GM10248 (cell line): ENCODE results near the gene TMEM82.

ENCODE experiments used
- CTCF ChIA-PET: fragments of 300-600 bp; sonication (Branson Sonifier 250); formaldehyde crosslinking; extraction: SDS; loops from one replicate; lab custom pipeline; 2021; ENCODE audit warnings: antibody characterized with exemption; lab: Yijun Ruan, JAX
- POLR2A ChIA-PET: fragments of 350-650 bp; sonication (Branson Sonifier 250); formaldehyde crosslinking; extraction: SDS; loops from one replicate; lab custom pipeline; 2020; ENCODE audit warnings: antibody characterized with exemption; lab: Yijun Ruan, JAX
- DNase-seq: peaks from one replicate; pipeline ENCODE4 v3.0.0; 2012; ENCODE audit errors: extremely low spot score
- TF ChIP-seq, protein P1 (sequence below): IDR thresholded peaks from 2 replicates; pipeline ENCODE4 v1.5.1; 2012; ENCODE audit warnings: mild to moderate bottlenecking, low read depth; ENCODE audit errors: extremely low read depth, missing control alignments, control extremely low read depth

TMEM82 gene

GRCh38 chr1:15724949-15725880 is 17.1 kb upstream of the TMEM82 start:
- ChIA-PET POLR2A (no interaction called here), CTCF (interaction anchor here (1.5 kb wide), 1 partner anchor 8 kb away, joined by 3 read pairs; no protein-coding TSS in a partner anchor)
- TF ChIP-seq, protein P1, sequence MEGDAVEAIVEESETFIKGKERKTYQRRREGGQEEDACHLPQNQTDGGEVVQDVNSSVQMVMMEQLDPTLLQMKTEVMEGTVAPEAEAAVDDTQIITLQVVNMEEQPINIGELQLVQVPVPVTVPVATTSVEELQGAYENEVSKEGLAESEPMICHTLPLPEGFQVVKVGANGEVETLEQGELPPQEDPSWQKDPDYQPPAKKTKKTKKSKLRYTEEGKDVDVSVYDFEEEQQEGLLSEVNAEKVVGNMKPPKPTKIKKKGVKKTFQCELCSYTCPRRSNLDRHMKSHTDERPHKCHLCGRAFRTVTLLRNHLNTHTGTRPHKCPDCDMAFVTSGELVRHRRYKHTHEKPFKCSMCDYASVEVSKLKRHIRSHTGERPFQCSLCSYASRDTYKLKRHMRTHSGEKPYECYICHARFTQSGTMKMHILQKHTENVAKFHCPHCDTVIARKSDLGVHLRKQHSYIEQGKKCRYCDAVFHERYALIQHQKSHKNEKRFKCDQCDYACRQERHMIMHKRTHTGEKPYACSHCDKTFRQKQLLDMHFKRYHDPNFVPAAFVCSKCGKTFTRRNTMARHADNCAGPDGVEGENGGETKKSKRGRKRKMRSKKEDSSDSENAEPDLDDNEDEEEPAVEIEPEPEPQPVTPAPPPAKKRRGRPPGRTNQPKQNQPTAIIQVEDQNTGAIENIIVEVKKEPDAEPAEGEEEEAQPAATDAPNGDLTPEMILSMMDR = no peak
- no peak for DNase-seq

DNA sequence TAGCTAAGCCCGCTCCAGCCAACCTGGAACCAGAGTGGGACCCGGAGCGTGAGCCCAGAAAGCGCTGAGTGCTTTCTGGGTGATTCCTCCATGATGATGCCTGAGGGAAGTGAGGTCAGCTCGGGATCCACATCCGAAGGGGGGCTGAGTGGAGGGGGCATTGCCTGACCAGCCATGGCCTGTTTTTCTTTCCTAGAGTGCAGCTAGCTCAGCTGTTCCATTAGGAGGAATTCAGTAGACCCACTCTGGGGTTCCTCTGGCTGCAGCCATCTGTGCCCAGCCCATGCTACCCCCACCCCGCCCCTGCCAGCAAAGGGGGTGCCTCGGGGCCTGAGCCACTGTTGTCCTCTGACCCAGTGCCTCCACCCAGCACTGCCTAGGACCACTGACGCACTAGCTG is 15.8 kb upstream of the TMEM82 start:
- ChIA-PET POLR2A (no interaction called here), CTCF (interaction anchor here (1.1 to 1.5 kb wide), 2 partner anchors 9 to 114 kb away, joined by 3 read pairs; no protein-coding TSS in a partner anchor)
- no peak for DNase-seq
- TF ChIP-seq, protein P1 = no peak

GRCh38 chr1:15727021-15727420 is 15.3 kb upstream of the TMEM82 start:
- POLR2A ChIA-PET = no interaction called here
- CTCF ChIA-PET = interaction anchor here (1.1 to 1.5 kb wide), 2 partner anchors 9 to 114 kb away, joined by 3 read pairs; no protein-coding TSS in a partner anchor
- no peak for DNase-seq
- TF ChIP-seq, protein P1 = no peak

GRCh38 chr1:15727424-15727823 is 14.9 kb upstream of the TMEM82 start:
- ChIA-PET POLR2A (no interaction called here), CTCF (interaction anchor here (1.1 kb wide), 1 partner anchor 115 kb away, joined by 3 read pairs; no protein-coding TSS in a partner anchor)
- TF ChIP-seq, protein P1 = no peak
- no peak for DNase-seq

DNA sequence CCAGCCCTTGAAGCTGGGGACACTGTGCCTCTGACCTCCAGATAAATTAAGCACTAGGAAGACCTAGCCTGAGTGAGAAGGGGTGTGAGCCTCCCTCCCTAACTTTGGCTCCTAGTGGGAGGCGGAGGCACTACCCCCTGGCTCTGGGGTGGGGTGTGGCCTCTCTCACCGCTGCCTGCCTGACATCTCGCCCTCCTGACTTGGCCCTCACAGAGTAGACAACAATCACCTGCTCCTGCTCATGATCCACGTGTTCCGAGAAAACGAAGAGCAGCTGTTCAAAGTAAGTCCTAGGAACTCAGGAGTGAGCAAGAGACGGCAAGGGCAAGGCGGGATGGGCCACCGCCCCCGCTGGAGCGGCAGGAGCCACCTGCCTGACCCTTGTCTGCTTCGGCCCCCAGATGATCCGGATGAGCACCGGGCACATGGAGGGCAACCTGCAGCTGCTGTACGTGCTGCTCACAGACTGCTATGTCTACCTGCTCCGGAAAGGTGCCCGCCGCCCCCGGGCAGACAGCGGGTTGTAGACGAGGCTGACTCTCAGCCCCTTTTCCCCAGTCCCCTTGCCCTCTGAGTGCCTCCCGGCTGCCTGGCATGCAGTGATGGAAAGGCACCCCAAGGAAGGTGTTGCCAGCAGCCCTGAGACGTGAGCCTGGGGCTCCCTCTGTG is 14.3 kb upstream of the TMEM82 start:
- ChIA-PET POLR2A (no interaction called here), CTCF (no interaction called here)
- no peak for DNase-seq
- TF ChIP-seq, protein P1 = no peak

DNA sequence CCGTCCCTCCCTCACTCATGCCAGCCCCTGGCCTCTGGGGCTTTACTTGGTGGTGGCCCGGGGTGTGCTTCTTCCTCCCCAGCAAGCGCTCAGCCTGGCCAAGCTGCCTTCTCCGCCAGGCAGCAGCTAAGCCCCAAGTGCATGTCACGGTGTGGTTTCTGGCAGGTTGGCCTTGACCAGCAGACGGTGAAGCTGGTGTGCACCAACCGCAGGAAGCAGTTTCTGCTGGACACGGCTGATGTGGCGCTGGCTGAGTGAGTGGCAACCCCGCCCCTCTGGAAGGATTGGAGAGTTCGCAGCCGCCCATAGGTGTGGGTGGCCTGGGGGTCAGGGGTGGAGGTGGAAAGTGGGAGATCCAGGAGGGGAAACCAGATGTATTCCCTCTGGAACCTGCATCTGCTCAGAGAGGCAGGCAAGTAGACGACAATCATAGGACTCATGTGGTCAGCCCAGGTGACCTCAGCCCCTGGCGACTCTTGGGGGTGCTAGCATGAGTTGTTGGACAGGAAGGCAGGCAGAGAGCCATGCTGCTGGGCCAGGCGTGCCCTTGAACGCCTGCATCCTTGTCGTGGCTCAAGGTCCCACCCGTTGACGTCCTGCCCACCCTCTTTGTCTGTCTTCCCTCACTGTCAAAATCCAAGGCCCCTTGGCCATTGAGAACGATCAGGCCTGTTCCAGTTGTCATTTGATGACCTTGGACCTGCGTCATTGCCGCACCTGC is 13.2 kb upstream of the TMEM82 start:
- DNase-seq = no peak
- CTCF ChIA-PET = no interaction called here
- TF ChIP-seq, protein P1 = no peak
- POLR2A ChIA-PET = no interaction called here
